Measurements from ENCODE around the gene EGFR.

The EGFR gene

DNA sequence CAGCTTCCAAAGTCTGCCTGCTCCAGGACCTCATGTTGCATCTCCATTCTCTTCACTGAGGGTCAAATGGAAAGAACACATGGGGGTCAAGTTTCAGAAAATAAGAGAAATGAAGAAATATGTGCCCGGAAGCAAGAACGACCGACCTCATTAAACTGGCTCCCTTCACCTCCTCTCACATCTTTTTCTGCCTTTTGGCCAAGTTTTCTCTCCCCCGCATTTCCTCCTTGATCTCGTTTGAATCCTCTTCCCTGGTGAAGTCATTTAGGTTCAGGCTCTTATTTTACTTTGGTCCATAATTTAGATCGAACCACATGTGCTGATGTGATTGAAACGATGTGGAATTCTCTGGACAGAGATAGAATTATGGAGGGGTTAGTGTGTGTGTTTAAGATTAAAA, 44.2 kb downstream of the EGFR start:
- no peak for DNase-seq (ENCODE audit: low spot score)

DNA sequence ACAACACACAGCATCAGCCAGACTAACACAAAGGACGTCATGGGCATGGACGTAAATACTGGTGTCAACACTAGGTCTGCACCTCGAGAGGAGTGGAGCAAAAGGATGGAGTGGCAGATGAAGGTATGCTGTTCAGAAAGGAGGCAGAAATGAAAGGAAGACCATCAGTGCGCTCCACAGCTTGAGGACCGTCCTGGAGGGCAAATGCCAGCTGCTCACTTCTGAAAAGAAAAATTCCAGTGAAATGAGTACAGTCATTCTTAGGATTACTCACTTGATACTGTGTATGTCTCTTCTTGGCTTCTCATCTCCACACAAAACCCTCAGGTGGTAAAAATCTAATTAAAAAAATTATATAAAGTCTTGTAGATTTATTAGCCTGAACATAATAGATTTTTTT, 44.8 kb downstream of the EGFR start:
- no peak for DNase-seq (ENCODE audit: low spot score)

DNA sequence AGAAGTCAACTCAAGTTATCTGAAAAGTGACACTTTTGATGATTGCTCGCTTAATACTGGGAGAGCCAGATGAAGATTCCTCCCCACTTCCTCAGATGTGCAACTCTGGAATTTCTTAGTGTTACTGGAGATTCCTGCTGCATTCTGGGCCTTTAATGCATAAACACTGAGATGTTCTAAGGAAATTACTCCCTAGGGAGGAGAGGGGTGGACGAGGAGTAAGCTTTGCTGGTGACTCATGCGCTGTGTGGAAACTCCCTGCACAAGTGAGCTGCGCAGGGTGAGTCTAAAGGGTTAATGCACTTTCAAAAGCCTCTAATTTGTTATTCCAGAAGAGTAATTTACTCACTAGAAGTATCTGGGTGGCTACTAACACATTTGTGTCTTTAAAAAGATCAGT, 46.3 kb downstream of the EGFR start:
- DNase-seq (ENCODE audit: low spot score) = no peak

DNA sequence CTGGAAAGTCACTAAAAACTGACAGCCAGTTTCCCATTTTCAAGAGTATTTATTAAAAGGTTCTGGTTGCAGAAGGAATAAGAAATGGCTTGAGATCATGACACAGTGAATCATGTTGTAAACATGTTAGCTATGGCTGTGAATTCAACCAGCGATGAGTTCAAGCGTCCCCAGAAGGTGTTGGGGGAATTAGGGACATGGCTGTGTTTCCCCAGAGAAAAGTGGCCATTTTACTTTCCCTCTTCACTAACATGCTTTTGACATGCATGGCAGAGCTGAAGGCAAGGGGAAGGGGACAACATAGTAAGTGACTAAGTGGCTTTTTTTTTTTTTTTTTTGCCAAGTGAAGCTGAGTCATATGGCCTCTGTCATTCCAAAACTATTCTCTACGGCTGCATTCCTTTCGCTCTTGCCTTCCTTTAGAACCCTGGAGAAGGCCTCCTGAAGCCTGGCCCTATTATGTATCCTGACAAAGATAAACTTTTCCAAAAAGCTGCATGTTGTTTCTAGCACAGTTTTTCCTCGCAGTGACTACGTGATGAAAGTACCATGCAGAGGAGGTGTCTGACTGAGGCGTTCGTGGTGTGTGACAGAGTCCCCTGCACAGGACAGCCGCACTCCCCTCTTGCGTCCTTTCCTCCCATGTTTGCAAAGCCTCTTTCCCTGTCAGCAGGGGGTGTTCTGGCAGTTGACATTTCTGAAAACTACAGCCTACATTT, 46.9 kb downstream of the EGFR start:
- DNase-seq (ENCODE audit: low spot score) = no peak

DNA sequence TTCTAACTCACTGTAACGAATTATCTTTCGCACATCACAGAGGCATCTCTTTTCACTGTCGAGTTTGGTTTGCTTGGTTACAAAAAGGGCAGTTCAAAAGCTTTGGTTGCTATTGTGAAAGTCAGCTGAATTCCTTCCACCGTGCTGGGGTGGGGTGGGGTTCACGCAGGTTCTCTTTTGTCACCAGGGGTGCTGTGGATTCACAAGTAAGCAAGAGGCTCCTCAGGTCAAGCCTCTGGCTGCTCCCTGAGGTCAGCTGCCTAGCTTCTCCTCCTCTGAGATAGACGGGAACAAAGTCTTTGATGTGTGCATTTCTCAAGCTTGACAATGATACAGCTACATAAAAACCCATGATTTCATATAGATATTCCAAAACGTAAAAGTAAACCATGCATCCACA, 47.7 kb downstream of the EGFR start:
- no peak for DNase-seq (ENCODE audit: low spot score)

DNA sequence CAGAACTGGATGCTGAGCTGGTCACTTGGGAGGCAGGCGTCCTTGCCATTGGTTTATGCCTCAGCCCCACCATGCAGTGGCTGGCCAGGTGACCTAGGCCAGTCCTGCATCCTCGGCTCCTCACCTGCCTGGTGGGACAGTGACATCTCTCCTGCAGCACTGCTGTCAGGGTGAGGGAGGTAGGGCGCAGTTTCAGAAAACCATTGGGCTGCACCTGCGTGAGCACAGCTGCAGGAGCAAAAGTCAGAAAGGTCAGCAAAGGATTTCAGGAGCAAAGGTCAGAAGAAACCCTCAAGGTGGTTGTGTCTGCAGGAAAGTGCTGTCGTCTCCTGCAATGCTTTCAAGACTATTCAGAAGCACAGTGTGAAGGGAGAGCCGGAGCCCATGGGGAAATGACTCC, 48.1 kb downstream of the EGFR start:
- DNase-seq (ENCODE audit: low spot score) = no peak

DNA sequence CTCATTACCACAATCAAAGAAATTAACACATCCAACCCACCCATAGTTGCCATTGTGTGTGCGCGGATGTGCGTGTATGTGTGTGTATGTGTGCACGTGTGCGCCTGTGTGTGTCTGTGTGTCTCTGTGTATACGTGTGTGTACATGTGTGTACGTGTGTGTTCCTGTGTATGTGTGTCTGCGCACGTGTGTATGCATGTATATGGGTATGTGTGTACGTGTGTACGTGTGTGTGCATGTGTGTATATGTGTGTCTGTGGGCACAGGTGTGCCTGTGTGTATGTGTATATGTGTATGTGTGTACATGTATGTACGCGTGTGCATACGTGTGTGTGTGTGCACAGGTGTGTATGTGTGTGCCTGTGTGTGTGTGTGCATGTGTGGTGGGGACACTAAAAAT, 48.9 kb downstream of the EGFR start:
- no peak for DNase-seq (ENCODE audit: low spot score)

DNA sequence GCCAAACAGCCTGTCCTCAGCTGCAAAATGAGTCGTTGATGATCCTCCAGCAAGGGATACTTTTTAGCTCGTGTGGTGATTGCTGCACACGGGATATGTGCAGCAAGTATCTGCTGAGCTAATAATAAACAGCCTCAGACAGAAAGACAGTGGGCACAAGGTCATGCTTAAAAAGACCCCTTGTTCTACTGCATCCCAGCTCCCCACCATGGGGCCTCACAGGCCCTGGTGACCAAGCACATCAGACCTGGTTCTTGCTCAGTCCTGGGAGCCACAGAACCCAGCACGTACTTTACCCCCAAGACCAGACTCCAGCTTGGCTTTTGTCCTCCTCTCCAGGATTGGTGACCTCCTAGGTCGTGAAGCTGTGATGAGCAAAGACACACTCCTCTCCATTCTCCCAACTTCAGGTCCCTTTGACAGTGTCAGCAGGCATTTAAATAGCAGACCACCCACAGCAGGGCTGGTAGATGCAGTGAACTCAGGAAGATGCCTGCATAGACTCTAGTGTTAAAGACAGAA, 50.5 kb downstream of the EGFR start:
- DNase-seq (ENCODE audit: low spot score) = no peak

DNA sequence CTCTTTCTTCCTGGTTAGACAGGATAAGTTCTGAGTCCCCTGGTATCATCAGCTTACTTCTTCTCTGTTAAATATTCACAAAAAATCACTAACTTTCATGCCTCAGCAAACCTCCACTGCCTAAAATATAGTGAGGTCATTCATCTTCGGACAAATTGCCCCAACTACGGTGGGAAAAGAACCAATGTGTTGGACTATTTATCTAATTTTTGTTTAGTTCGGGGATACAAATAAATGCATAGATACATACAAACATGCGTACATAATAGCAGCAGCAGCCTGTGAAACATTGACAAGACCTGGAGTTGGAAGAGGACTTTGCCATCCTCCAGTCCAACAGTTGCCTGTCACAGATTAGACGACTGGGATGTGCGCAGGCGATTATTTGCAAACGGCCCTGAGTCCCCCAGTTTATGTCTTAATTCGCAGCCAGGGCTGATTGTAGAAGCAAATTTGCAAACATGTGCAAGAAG, 51.5 kb downstream of the EGFR start:
- DNase-seq (ENCODE audit: low spot score) = no peak

DNA sequence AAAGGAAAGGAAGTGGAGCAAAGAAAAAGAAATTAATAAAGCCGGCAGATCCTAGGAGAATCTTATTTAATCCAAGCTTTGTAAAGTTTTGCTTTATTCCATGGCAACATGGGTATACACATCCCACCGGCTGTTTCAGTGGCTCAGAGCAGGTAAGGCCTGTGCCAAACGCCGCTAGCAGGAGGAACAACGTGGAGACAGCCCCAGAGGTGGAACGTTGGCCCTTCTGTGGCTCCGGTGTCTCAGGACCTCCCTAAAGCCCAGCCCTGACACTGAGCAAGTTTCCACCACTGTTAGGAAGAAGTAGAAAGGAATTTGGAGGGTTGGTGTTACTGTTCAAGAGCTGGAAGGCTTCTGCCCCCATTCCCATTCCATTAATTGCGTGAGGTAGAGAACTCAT, 52.0 kb downstream of the EGFR start:
- no peak for DNase-seq (ENCODE audit: low spot score)

DNA sequence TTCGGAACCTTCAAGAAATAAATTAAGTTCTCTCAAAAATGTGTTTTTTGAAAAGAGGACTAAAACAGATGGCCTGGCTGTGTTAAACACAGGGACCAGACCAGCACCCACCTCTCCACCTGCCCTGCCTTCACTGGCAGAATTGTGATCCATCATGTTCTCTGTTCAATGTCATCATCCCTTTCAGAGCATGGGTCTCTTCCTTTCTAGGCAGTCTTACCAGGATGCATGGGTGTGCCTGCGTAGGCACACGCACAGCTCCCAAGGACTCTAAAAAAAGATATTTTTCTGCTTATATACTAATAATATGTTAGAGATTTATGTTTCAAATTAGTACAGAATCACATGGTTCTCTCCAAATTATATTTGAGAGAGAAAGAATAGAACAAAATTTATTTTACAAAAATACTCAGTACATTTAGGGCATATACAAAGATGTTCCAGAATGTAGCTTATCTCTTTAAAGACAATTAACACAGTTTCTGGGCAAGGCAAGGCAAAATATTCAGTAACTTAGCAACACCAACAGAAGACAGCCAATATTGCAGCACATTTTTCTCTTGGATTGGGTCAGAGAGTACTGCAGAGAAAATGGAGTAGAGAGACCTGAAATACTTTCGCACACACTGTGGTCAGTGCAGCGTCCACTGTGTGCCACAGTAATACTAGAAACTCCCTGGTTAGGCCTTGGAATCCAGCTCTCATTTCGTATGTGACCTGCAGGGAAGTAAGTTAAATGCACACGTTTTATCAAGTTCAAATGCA, 52.8 kb downstream of the EGFR start:
- DNase-seq (ENCODE audit: low spot score) = no peak

DNA sequence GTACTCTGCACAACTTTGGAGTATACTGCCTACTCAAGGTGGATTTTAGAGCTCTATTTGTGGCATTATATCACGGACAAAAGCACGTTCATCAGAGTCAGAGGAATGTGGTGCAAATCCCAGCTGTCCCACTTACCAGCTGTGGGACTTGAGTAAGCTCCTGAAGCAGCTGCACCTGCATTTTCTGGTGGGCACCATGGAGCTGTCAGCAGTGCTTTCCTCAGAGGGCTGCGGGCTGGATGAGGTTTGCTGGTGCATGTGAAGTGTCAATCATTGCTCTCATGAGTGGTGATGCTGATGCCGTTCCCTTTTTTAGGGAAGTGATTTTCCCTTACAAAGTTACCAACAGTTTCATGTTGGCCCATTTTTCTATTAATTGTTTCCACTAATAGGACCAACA, 53.4 kb downstream of the EGFR start:
- no peak for DNase-seq (ENCODE audit: low spot score)

DNA sequence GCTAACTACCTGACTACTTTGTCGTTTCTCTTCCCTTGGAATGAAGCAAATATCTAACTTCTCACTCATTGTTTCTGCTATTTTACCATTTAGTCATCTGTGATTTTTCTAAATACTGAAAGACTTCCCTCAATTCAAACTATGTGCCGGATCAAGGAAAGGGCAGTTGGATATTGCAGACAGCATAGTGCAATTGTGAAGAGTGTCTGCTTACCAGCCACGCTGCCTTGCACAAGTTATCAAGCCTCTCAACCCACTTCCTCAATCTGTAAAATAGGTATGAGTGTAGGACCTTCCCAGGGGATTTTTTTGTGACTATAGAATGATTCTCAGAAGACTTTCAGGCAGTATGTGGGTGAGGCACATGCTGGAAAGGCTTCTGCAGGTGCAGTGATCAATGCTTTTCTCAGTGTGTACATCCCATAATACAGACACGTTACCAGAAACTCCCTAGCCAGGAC, 54.3 kb downstream of the EGFR start:
- DNase-seq (ENCODE audit: low spot score) = no peak

DNA sequence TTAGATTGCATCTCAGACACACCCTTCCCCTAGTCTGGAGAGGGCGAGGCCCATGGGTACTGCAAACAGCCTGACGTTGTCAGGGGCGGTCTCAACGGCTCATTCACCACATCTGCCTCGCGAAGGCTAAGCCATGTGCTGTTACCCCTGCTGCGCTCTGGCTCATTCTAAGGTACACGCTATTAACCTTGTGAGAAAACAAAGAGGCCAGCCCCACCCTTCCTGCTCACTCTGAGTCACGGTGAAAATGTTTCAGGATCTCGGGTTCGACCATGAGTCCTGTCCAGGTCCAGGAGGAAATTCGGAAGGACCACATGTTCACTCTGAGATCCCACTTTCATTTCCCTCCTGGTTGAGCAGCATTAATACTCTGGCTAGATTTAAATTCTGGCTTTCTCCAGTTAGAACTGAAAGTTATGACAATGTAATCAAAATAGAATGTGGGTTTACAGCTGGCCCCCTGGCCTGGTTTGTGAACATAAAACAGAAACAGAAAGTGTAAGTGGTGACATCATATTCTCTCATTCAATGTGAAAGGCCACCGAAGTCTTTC, 55.2 kb downstream of the EGFR start:
- no peak for DNase-seq (ENCODE audit: low spot score)

DNA sequence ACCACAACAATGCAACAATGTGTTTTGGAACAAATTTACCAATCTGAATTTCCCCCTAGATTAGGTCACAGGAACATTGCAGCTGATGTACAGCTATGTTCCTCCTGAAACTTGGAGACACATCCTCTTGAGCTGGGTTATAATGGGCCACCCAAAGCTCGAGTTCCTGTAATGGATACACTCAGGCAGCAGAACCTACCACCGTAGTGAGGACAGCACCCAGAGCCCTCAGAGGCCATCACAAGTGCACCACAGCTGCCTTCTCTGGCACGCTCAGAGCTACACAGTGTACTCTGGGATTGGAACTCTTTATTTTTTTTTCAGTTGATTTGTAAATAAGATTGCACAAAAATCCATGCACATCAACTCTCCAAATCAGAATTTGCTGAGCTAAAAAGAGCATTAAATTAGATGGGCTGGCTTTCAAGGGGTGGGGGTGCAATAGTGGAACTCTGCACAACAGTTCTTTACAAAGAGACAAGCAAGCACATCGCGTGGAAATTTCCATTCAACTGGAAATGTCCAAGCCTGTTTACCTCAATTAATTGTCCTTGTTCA, 56.7 kb downstream of the EGFR start:
- DNase-seq (ENCODE audit: low spot score) = no peak

DNA sequence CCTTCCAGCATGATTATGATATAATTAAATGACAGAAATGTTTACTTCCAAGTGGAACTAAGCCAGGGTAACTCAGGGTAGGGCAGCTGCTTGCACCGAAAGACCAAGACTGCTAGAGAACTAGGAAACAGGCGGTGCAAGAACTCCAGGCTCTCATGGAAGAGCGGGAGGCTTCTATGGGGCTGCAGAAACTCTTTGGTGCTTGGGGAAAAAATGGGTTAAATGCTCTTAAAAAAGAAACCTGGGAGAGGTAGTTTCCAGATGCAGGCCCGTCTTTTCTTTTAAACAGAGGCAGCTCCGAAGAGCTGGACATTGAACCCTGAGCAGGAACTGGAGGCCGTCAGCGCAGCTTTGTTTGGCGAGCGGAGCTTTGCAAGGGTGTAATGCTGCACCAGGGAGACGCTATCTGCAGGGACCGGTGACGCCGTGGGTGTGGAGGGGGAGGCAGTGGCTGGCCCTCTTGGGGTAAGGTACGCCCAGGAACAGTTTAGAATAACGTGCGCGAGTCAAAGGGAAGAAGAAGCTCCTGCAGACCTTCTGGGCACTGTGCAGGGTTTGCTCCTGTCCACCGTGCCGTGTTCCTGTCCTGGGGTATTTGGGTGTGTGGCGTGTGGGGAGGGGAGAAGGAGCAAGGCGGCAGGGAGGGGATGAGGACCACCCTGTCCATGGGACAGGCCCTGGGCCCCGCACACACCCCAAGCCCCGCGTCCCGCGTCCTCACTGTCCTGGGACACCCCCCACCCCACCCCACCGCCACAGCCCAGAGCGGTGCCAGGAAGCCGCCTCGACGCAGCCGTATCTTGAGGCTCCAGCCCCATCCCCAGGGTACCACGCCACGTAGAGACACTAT, 59.0 kb downstream of the EGFR start:
- no peak for DNase-seq (ENCODE audit: low spot score)

DNA sequence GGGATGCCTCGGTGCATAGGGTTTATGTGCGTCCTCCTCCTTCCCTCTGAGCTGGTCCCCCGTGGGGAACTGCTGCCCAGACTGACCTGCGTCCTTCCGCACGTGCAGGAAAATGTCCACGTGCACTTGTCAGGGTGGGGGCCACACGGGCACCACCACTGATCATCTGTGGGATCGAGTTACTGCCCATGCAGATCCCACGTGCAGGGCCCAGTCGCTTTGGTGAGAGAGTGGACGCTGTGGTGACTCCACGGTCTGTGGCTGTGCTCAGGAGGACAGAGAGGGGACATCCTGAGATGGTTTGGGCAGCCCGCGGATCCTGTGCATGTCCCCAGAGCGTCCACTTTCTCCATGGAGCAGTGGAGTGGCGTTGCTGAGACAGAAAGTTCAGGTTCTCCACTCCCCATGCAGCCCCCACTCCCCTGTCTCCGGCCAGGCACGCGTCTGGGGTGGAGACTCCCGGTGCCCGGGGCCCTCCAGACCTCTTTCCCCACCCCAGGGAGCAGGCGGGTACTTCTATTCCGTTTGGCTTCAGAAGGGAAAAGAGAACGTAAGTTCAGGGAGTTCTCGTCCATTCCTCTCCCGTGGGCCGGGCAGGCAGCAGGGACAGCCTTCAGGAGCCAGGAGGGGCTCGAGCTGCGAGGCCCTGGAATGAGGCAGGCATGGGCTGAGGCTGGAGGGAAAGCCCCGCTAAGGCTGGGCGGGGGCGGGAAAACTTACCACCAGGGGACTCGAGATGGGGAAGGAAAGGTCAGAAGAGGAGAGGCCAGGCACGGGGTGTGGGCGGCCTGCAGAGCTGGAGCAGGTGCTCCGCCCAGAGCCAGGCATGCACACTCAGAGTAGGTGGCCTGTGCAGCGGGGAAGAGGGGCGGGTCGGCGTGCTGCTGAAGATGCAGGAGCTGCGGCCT, 59.9 kb downstream of the EGFR start:
- no peak for DNase-seq (ENCODE audit: low spot score)

DNA sequence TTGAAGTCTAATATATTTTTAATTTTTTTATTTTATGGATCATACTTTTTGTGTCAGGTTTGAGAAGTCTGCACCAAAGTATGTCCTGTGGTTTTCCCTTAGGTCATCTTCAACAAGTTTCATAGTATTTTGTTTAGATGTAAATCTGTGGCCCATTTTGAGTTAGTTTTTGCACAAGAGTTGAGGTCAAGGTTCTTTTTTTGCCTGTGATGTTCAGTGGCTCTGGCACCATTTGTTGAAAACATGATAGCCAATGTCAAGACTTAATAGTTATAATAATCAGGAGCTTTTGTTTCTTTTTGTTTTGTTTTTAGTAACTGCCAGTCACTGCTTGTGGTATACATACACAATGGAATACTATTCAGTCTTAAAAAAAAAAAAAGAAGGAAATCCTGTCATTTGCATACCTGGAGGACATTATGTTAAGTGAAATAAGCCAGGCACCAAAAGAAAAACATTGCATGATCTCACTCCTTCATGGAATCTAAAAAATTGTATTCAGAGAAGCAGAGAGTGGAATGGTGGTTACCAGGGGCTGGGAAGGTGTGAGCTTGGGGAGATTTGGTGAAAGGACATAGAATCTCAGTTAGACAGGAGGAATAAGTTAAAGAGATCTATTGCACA, 61.3 kb downstream of the EGFR start:
- DNase-seq (ENCODE audit: low spot score) = no peak

DNA sequence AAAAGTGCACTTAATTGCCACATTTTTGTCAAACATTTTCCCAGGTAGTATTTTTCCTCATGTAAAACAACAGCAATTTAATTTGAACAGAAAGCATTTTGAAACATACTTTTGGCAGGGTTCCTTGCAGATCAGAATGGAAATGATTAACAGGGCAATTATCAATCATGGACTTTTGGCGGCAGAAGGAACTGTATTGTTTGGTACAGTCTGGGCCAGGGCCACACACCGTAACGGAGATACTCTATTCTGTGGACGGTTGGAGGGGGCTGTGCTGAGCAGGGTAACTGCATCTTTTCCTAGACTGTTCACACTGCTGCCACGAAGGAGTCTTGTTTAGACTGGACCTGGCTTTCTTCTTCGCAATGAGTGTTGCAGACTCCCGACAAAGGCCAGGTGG, 62.3 kb downstream of the EGFR start:
- DNase-seq (ENCODE audit: low spot score) = no peak

All from cerebellar cortex (tissue), 1 donor.